Stimulated activated CD8-positive, alpha-beta memory T cell treated with anti-CD3 and anti-CD28 coated beads, Interleukin-2, amount 100 ng/mL, for 48 hours (primary cell): Measurements from ENCODE around the gene NLGN3.

Experiments used
- DNase-seq, 2 donors: peaks; one replicate each; pipeline ENCODE4 v3.0.0-alpha.2; 2020; ENCODE audit warnings: low read depth in 2 of 2

NLGN3 gene

GRCh38 chrX:71118032-71118984 is 26.3 kb upstream of the NLGN3 start, which contains the start of gene MED12:
Gene MED12, plus strand, starts transcription at chrX:71118596. Its CDS starts 159 bp downstream, at chrX:71118755.
- peak; percentile 76 to 81 for DNase-seq

- DNase-seq = no peak
These were observed 25.6 kb upstream of the NLGN3 start for GRCh38 chrX:71118985-71119535.

- DNase-seq = no peak
These were observed 16.3 kb upstream of the NLGN3 start for GRCh38 chrX:71128166-71128833.

GRCh38 chrX:71128915-71129765 is 15.5 kb upstream of the NLGN3 start:
- DNase-seq = peak; percentile 60 to 69

- DNase-seq = no peak
These were observed 13.1 kb upstream of the NLGN3 start for GRCh38 chrX:71131510-71131909.

- DNase-seq = no peak
These were observed 4.2 kb upstream of the NLGN3 start for GRCh38 chrX:71140440-71140839.

GRCh38 chrX:71143508-71143907 is 1.1 kb upstream of the NLGN3 start:
- no peak for DNase-seq

- no peak for DNase-seq
These were observed 3.0 kb downstream of the NLGN3 start for GRCh38 chrX:71147496-71148277.

- no peak for DNase-seq
These were observed 3.6 kb downstream of the NLGN3 start for GRCh38 chrX:71148278-71148663.

- DNase-seq = no peak
These were observed 6.7 kb downstream of the NLGN3 start for GRCh38 chrX:71151366-71151765.

GRCh38 chrX:71154196-71154595 is 9.6 kb downstream of the NLGN3 start:
- no peak for DNase-seq

- DNase-seq = no peak
These were observed 10.0 kb downstream of the NLGN3 start for GRCh38 chrX:71154641-71155040.

- DNase-seq = no peak
These were observed 14.0 kb downstream of the NLGN3 start for GRCh38 chrX:71158603-71159002.

- DNase-seq = no peak
These were observed 14.7 kb downstream of the NLGN3 start for GRCh38 chrX:71159335-71159734.

- DNase-seq = no peak
These were observed 15.8 kb downstream of the NLGN3 start for GRCh38 chrX:71160475-71160874.

- DNase-seq = no peak
These were observed 18.3 kb downstream of the NLGN3 start for GRCh38 chrX:71162981-71163380.

- DNase-seq = no peak
These were observed 19.4 kb downstream of the NLGN3 start for GRCh38 chrX:71164071-71164470.

GRCh38 chrX:71166461-71166860 is 21.8 kb downstream of the NLGN3 start:
- no peak for DNase-seq

GRCh38 chrX:71167031-71167781 is 22.6 kb downstream of the NLGN3 start:
- no peak for DNase-seq

- no peak for DNase-seq
These were observed 23.5 kb downstream of the NLGN3 start for GRCh38 chrX:71168134-71168533.
